DND-41 (cell line): Measurements from ENCODE around the gene GRIFIN.
A peak's percentile ranks its signal among the peaks of the same experiment; 100 is the strongest.

ENCODE experiments used
- ATAC-seq: fragments of 200-7000 bp; cut with Tn5 transposase; 3 replicates; pipeline ENCODE4 v1.9.1; 2021; ENCODE audit warnings: low read depth; ENCODE audit not compliant: insufficient read depth
- DNase-seq: peaks from one replicate; pipeline ENCODE4 v3.0.0-alpha.2; 2020
- H2AFZ ChIP-seq: 2 replicates; pipeline ENCODE4 v1.6.0; 2012; ENCODE audit warnings: low read depth, low read length
- H3K27ac ChIP-seq: 2 replicates; pipeline ENCODE4 v1.5.1; 2012; ENCODE audit warnings: low read length, inconsistent platforms
- H3K27me3 ChIP-seq: fragments of 200-600 bp; sonication (generic); 2 replicates; pipeline ENCODE4 v1.6.0; 2012; ENCODE audit warnings: low read length, mild to moderate bottlenecking, inconsistent platforms; ENCODE audit not compliant: insufficient read depth, poor library complexity
- H3K36me3 ChIP-seq: 2 replicates; pipeline ENCODE4 v1.5.1; 2012; ENCODE audit warnings: low read length, inconsistent platforms; ENCODE audit not compliant: insufficient read depth
- H3K4me1 ChIP-seq: 2 replicates; pipeline ENCODE4 v1.5.1; 2012; ENCODE audit warnings: mild to moderate bottlenecking, low read length; ENCODE audit not compliant: insufficient read depth
- H3K4me2 ChIP-seq: 2 replicates; pipeline ENCODE4 v1.6.0; 2012; ENCODE audit warnings: mild to moderate bottlenecking, moderate library complexity, low read length, inconsistent platforms; ENCODE audit not compliant: insufficient read depth
- H3K4me3 ChIP-seq, 2 experiments: fragments of 200-600 bp in 1 of 2; shearing (Covaris generic) in 1 of 2; 2 replicates each; pipeline ENCODE4 v1.5.1; 2012 to 2016; ENCODE audit warnings: inconsistent platforms in 2 of 2, low read length in 2 of 2, mild to moderate bottlenecking in 2 of 2, low read depth in 1 of 2, moderate library complexity in 1 of 2
- H3K79me2 ChIP-seq: 2 replicates; pipeline ENCODE4 v1.6.0; 2012; ENCODE audit warnings: low read length, inconsistent platforms; ENCODE audit not compliant: insufficient read depth
- H3K9ac ChIP-seq: 2 replicates; pipeline ENCODE4 v1.6.0; 2012; ENCODE audit warnings: low read depth, mild to moderate bottlenecking, inconsistent platforms, low read length, moderate library complexity
- H3K9me3 ChIP-seq: 2 replicates; pipeline ENCODE4 v1.5.1; 2012; ENCODE audit warnings: low read length, moderate library complexity, mild to moderate bottlenecking, inconsistent platforms; ENCODE audit not compliant: insufficient read depth, severe bottlenecking
- H4K20me1 ChIP-seq: 2 replicates; pipeline ENCODE4 v1.6.0; 2012; ENCODE audit warnings: low read length; ENCODE audit not compliant: insufficient read depth
- CTCF ChIP-seq: IDR thresholded peaks from 2 replicates; pipeline ENCODE4 v1.5.1; 2012; ENCODE audit warnings: borderline replicate concordance, low read length, moderate library complexity, mild to moderate bottlenecking; ENCODE audit not compliant: poor library complexity, severe bottlenecking; ENCODE audit errors: extremely low read depth
- EZH2 ChIP-seq: IDR thresholded peaks from 3 replicates; pipeline ENCODE4 v1.6.1; 2012; ENCODE audit warnings: borderline replicate concordance, low read depth, mild to moderate bottlenecking, moderate library complexity, low read length, inconsistent platforms; ENCODE audit not compliant: severe bottlenecking

The GRIFIN gene

GRCh38 chr7:2497500-2498336 is 21.5 kb upstream of the GRIFIN start:
- H3K4me3 ChIP-seq = no peak overlapping the region
- H3K36me3 ChIP-seq = no peaks in the 10 kb centered on the region
- no peak overlapping the region for H3K4me2 ChIP-seq
- H3K79me2 ChIP-seq = no peaks in the 10 kb centered on the region
- no peaks in the 10 kb centered on the region for H3K9me3 ChIP-seq
- TF ChIP-seq EZH2 = no peak
- no peak for TF ChIP-seq CTCF
- DNase-seq = no peak
- no peak overlapping the region for H2AFZ ChIP-seq
- H3K4me1 ChIP-seq = no peaks in the 10 kb centered on the region
- H3K27ac ChIP-seq = no peak overlapping the region
- H3K27me3 ChIP-seq = no peaks in the 10 kb centered on the region
- peak; percentile 25; the same call in 1 of the 3 replicates for ATAC-seq
- H4K20me1 ChIP-seq = no peaks in the 10 kb centered on the region; the same call in 1 of the 2 replicates
- no peak overlapping the region for H3K9ac ChIP-seq

GRCh38 chr7:2497065-2497464 is 20.9 kb upstream of the GRIFIN start:
- DNase-seq (no peak), ATAC-seq (no peak)
- H3K27ac ChIP-seq = no peak overlapping the region
- H3K36me3 ChIP-seq = no peaks in the 10 kb centered on the region
- H3K4me3 ChIP-seq = no peak overlapping the region
- H3K79me2 ChIP-seq = no peaks in the 10 kb centered on the region
- no peaks in the 10 kb centered on the region for H3K27me3 ChIP-seq
- H2AFZ ChIP-seq = no peak overlapping the region
- H3K9ac ChIP-seq = no peak overlapping the region
- no peak overlapping the region for H3K4me2 ChIP-seq
- TF ChIP-seq EZH2 (no peak), CTCF (no peak)
- no peaks in the 10 kb centered on the region for H3K4me1 ChIP-seq
- H3K9me3 ChIP-seq = no peaks in the 10 kb centered on the region
- H4K20me1 ChIP-seq = no peaks in the 10 kb centered on the region; the same call in 1 of the 2 replicates

- no peak for DNase-seq
- no peaks in the 10 kb centered on the region for H3K9me3 ChIP-seq
- H3K27ac ChIP-seq = no peak overlapping the region
- H3K4me2 ChIP-seq = no peak overlapping the region
- no peak overlapping the region for H3K9ac ChIP-seq
- H3K27me3 ChIP-seq = no peaks in the 10 kb centered on the region
- H3K36me3 ChIP-seq = no peaks in the 10 kb centered on the region
- no peaks in the 10 kb centered on the region for H3K79me2 ChIP-seq
- no peak for ATAC-seq
- no peaks in the 10 kb centered on the region for H3K4me1 ChIP-seq
- no peak overlapping the region for H2AFZ ChIP-seq
- no peak for TF ChIP-seq CTCF
- TF ChIP-seq EZH2 = no peak
- H4K20me1 ChIP-seq = no peaks in the 10 kb centered on the region; the same call in 1 of the 2 replicates
- H3K4me3 ChIP-seq = no peak overlapping the region
Observed at GRCh38 chr7:2496375-2496774, 20.2 kb upstream of the GRIFIN start.
